Activated T-helper 1 cell treated with anti-CD3 and anti-CD28 coated beads, Interleukin-2, amount 50 U/mL, for 16 hours (primary cell): ENCODE measurements around the gene ROR2.

Experiments
- DNase-seq, 2 donors: peaks; one replicate each; pipeline ENCODE4 v3.0.0-alpha.2; 2020; ENCODE audit warnings: low read depth in 1 of 2, low spot score in 1 of 2

The ROR2 gene

DNA sequence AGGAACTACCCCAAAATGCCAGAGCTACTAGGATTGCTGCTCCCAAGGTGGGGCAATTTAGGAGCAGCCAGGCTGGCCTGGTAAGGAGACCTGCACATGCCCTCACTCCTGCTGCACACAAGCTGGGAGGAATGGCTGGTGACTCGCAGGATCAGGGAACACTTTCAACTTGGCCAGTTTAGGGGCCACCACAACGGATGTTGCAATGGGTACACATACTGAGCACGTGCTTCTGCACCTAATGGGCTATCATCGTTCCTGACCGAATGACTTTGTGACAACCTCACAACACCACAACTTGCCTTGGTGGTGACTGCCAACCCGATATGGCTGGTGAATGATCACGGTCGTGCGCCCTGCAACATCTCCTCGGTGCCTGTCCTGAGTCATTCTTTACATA lies 172.0 kb downstream of the ROR2 start:
- no peak for DNase-seq

DNA sequence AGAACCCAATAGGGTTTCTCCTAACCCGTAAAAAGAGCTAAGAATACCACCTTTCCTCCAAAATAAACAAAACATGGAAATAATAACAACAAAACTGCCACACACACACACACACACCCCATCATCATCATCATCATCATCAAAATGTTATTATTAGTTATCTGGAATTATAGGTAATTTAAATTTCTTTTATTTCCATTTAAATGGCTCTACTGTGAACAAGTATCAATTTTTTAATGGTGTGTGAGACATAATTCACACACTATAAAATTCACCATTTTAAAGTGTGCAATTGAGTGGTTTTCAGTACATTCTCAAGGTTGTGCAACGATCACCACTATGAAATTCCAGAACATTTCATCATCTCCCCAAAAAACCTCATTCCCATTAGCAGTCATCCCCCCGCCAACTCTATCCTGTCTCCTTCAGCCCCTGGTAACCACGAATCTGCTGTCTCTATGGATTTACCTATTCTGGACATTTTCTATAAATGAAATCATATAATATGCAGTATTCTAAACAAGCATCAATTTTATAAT lies 172.7 kb downstream of the ROR2 start:
- DNase-seq = no peak

DNA sequence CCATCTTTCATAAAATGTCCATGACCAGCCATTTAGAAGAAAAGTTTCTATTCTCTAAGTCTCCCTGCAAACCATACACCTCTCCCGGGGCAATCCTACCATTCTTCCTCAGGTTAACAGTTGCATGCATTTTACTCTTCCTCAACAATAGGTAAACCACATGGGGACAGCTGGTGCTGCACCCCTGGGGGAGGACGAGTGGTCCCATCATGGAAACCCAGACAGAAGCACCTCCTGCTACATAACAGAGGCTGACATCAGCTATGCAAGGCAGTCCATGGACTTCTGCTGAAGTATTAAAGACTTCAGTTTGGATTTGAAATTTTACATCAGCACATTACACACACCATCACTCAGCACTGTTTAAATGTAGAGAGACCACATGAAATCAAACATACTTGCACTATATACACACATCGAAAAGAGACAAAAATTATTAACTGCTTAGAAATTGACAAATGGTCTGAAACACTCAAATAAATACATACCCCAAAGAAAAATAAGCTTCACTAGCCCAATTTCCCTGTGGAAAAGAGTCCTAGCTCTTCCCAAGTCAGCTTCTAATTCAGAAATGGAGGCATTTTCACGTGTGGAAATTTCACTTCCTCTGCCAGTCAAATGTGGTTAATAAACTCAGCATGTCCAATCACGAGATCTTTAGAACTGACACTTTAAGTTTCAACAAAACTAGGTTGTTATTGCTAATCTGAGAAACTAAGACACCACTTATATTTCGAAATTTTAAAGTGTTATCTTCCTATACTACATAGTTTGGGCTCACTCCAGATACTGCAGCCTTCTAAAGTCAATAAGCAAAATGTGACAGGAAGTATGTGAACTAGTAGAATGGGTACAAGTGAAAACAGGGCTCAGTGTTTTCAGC lies 173.4 kb downstream of the ROR2 start:
- no peak for DNase-seq

DNA sequence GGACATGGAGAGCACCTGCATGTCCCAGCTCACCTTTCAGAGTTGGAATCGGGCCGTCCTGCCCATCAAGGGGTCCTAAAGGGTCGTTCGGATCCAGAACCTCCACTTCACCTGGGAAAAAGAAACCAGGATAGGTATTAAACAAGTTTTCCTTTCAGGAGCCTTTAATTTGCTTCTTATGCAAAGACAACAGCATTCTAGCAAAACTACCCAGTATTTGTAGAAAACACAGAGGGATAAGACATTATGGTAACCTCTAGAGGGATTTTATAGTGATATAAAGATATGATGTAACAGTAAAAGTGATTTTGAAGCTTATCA lies 174.4 kb downstream of the ROR2 start:
- no peak for DNase-seq

DNA sequence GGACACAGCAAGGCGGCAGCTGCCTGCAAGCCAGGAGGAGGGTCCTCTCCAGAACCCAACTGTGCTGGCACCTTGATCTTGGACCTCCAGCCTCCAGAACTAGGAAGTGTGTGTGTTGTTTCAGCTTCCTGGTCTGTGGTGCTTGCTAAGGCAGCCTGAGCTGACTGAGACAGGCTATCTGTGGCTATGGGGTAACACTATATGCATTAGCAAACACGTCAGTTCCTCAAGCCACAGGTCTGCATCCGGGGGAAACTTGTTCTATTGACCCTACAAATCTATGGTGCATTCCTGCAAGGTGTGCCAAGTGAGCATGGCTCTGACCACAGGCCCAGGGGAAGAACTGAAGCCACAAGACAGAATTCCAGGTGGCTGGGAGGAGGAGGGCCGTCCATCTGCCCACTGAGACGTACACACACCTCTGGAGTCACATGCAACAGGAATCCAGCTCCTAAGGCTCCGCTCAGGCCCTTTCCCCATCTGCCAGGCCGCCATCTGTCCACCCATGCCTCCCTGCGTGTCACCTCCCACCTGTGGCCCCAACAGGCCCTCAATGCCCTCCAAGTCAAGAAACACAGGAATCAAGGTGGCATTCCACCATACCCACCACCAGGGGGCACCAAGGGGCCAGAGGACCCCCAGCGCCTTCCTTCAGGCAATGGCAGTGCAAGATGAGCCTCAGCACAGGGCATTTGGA lies 174.9 kb downstream of the ROR2 start:
- peak; percentile 32 to 52 for DNase-seq

DNA sequence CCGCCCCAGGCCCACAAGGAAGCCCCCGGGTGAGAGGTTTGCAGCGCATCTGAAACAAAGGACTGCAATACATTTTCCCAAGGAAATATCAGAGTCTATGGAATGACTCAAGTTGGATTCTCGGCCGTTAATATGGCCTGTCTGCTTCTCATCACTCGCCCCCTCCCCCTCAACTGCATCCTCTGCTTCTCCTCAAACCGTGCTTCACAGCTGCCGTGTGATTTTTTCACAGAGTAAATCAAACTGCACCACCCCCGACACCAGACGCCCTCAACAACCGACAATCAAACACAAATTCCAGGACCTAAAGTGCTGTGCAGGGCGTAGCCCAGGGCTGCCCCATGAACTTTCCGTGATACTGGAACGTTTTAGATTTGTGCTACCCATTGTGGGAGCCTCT lies 176.9 kb downstream of the ROR2 start:
- DNase-seq = no peak

DNA sequence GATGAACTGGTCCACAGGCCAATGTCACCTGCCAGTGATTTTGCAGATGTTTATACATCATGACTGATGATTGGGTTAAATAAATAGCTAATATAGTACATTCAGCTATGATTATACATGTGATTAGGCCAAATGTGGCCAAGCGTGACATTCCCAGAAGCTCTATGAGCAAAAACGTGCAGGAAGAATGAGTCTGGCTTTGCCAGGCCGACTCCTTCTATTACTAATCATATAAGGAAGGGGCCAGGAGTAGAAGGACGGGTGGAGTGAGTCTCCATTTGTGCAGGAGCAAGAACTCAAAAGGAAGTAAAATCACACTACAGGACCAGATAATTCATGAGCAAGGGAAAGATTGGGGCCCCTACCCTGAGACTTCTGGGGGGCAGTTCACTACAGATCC lies 178.2 kb downstream of the ROR2 start:
- no peak for DNase-seq

DNA sequence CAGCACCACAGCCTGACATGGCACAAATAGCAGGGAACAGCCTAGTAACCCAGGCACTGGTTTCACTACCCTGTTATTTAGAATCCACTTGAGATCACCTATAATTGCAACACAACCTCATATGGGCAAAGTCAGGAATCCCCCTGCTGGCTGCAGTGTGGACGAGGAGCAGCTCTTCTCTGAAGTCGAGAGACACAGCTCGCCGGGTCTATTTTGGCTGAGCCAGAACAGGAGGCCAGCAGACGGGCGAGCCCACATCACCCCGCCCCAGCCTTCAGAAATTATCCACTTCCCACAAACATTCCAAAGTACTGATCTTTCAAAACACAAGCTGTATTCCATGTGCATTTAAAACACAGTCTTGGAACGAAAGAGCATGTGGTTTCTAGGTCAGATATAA lies 179.0 kb downstream of the ROR2 start:
- DNase-seq = no peak

DNA sequence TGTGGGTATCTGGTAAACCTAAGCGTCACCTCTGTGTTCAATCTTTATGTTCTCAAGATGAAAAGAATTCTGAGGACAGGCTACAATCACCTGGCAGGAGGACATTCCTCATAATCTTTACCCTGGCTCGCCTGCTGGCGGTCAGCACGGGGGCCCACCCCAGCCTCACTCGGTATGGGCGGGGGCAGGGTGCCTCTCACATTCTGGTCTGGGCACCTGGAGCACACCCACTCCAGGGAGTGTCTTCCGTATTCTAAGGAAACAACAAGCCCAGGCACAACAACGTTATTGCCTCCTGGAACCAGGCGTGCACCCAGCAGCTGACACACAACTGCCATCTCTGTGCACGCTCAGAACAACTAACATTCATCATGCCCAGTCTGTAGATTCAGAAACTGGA lies 179.8 kb downstream of the ROR2 start:
- no peak for DNase-seq

DNA sequence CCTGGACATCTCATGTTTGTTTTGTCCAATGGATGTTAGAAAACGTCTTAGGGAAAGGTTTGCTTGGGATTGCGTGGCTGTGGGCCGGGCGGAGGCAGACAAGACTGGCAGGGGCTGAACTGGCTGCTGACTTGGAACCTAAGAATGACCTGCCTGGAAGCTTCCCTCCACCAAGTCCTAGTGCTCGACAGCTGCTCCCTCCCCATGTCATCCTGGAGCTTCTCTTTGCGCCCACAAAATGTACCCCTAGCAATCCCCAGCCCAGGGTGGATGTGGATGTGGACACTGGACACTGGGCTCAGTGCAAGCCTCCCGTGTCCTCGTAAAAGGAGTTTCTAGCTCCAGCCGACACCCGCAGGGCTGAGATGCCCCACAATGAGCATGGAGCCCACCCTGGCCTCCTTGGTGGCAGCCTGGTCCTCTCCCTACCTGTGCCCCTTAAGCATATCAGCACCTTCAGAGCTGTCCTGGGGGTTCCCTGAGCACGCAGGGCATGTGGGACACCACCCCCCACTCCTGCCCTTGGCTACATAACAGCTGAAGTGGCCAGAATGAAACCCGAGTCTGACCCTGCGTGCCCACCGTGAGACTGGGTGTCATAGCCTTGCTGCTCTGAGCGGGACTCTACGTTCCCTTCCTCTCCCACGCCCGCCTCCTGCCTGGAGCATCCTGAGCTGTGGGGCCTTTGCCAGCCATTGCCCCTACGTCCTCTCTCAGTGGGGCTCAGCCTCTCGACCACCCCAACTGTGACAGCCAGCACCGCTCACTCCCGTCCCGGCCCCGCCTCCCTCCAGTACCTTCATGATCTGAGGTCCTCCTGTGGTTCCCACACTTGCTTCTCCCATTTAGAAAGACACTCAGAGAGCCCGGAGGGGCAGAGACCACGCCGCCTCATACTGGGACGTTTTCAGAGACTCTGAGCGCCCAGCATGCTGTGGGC lies 180.8 kb downstream of the ROR2 start:
- DNase-seq = no peak

DNA sequence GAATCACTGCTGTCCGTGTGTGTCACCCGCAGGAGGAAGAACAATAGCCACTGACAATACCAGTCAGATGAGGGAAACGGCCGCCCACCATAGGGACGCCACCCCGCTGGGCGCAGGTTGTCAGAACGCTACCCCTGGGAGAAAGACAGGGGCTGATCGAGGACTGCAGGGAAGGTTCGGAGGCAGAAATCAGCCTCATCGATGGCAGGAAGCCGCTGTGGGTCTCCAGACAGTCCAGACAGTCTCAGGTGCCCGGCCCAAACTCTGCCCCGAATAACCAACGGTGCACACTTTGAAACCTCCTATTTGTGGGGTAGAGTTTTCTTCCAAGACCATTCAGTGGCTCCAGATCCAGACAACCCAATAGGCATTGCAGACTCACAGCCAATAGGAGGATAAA lies 181.5 kb downstream of the ROR2 start:
- no peak for DNase-seq

DNA sequence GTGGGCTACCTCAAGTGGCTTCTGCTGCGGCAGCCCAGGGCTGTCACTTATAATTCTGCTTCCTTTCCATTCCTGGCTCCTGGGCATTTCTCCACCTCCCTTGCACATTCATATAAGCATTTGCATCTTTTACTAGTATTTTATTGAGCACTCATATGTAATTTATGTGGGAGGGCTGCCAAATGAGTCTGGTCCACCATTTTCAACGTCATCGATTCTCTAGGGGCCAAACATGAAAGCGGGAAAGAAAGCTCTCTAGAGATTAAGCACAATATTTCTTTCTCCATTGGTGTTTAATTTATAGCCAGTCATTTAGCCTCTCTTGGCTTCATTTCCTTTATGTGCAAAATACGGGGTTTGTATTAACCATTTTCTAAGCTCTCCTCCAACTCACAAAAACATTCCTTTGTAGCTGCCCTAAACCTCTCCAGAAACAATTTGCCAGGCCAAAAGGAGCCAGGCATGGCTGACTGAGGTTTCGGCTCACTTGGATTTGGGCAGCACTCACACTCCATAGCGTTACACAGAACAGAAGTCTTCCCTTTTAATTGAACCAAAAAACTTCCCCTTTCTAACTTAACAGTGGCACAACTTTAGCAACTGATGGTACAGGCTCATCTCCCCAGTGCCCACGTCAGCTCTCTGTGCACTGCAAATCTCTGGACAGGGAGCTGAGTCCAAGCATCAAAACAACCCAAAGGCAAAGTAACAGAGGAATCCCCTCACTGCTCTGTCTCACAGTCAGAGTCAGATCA lies 183.5 kb downstream of the ROR2 start:
- no peak for DNase-seq

DNA sequence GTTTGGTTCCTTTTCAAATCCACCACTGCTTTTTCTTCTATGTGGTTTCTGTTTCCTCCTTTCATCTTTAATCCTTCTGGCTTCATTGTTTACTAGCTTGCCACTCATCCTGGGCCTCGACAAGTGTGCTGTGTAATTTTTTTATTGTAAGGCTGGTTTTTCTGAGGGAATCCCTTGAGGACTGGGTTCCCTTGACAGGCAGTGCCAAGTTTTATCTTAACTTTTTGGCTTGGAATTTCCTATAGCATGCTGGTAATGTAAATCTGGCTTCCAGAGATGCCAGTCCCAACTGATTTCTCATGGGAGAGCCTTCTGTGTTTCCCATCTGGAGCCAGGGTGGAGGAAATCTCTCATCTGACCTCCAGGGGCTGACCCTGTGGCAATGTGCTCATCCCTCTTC lies 184.7 kb downstream of the ROR2 start:
- no peak for DNase-seq

DNA sequence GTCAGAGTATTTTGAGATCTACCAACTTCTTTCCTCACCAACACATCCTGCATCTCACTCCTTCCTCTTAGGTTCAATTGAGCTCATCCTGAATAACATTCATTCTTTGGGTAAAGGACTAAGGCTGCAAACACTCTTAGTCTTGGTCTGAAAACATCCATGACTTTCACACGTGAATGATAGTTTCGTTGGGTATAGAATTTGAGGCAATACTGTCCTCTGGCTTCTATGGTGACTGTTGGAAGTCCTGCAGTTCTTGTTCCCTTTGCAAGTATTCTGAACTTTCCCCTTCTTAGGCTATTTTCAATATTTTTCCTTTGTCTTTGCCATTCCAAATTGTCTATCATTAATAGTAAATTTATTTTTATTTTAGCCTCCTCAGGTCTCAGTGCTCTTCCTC lies 185.4 kb downstream of the ROR2 start:
- no peak for DNase-seq

DNA sequence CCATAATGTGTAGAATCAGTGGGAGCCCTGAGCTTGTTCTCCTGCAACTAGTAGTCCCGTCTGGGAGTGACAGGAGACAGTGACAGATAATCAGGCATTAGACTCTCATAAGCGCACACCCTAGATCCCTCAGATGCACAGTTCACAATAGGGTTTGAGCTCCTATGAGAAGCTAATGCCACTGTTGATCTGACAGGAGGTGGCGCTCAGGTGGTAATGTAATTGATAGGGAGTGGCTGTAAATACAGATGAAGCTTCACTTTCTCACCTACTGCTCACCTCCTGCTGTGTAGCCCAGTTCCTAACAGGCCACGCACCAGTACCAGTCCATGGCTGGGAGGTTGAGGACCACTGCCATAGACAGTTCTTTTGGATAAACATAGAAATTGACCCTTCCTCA lies 188.7 kb downstream of the ROR2 start:
- DNase-seq = no peak

DNA sequence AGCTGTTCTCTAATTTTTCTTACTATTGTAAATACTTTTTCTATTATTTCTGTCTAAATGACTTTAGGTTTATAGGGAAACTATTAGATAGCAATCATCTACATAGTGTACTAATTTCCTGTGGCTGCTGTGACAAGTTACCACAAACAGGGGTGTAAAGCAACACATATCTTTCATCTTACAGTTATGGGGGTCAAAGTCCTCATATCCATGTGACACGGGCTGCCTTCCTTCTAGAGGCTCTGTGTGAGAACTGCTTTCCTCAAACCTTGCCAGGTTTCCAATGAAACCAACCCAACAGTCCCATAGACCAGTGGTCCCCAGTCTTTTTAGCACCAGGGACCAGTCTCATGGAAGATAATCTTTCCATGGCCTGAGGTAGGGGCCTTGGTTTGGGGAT lies 189.1 kb downstream of the ROR2 start:
- no peak for DNase-seq

DNA sequence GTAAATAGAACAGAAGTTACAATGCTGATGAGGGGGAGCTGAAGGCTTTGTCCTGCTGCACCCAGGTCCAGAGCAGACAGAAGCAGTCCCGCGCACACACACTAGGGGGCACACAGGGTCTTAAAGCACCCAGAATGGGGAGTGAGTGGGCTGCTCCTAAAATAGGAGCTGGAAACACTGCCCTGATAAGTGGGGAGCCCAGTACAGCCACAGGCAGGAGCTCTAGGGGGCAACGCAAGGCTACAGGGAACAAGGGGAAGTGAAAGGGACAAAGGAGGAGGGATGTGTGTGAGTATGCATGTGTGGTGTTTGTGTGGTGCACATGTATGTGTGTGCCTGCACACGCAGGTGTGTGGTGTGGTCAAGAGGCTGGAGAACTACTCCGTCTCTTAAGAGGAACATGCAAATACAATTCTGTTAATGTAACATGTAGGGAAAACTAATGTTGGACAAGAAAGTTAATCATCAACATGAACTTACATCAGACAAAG lies 191.5 kb downstream of the ROR2 start:
- no peak for DNase-seq

DNA sequence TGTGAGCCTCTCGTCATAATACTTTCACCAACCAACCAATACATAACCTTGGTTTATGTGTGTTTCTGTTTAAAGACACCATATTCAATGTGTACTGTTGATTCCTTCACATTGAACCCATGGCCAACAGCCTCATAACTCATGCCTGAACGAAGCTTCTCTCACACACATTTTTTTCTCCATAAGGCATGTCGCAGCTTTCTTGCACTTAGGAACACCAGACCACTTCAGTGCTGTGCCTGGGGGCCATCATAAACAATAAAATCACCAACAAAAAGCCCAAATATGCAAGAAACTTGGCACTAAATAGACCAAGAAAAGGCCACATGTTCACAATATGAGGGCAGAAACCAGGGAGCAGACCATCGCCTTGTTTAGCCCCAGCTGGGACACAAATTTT lies 192.2 kb downstream of the ROR2 start:
- no peak for DNase-seq

DNA sequence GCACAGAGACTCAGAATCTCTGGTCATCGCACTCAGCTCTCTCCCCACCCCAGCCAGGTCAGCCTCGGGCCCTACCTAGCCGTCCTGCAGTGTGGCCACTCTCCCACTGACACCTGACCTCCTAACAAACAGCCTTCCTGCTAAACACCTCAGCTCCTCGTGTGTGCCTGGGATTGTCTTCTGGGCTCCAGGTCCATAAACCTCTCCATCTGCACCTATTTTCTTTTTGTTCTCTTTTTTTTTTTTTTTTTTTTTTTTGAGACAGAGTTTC lies 193.6 kb downstream of the ROR2 start:
- DNase-seq = no peak

DNA sequence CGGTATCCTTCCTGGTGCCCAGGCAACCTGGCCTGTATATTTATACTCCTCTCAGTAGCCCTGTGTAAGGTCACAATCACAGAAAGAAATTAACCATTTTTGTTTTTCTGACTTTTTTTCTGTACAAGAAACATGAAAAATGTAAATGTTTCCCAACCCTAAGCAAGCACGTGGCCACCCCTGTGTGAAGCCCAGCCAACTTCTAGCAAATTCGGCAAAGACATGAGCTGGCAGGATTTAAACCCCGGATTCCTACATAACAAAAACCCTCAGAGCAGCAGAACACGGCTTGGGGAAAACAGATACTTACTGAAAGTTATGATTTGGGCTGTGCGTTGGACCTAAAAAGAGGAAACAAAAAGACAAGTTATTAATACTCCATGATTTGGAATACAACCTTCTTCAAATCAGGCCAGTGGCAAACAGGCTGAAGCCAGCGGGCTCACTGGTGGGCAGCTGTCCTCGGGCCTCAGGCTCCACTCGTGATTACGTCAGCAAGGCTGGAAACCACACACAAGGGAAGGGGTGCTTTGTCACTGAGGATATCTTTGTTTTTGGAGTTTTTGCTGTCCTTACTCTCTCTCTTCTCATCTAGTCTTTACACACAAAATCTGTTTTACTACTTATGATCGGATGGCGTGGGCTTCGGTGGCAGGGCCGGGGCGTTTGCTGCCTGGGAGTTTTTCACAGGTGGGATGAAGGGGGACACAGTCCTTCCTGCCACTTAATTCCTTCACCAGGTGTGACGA lies 194.1 kb downstream of the ROR2 start:
- DNase-seq = no peak
